Left hindlimb (tissue), 1 donor: ENCODE results near the gene TBC1D28.
"Not testable (repeated sequence)": the region's sequence is repeated elsewhere in the genome, so short reads cannot be mapped to it uniquely, and the experiment has no call there.

ENCODE experiments used
- DNase-seq: peaks from one replicate; pipeline ENCODE4 v3.0.0-alpha.2; 2018

TBC1D28 gene

DNA sequence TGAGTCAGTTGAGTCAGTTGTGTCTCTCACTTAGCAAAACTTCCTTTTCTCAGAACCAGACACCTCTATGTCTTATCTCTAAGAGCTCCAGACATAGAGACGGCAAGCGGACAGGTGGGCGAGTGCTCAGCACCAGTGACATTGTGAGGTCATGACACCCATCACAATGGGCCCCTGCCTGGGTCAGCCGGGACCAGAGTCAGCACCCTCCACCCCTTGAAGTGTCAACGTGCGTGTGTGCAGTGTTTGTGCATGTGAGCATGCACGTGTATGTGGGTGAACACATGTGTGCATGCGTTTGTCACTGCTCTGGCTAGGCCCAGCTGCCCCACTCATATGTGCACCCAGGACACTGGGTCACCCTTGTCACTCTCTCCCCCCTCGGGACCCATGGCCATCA lies at the start of gene TBC1D28:
Gene TBC1D28, minus strand, starts transcription at position 101 of the 400 bp plus-strand sequence. CDS start 3,039 bp downstream, outside the sequence.
- DNase-seq: not testable (repeated sequence)

DNA sequence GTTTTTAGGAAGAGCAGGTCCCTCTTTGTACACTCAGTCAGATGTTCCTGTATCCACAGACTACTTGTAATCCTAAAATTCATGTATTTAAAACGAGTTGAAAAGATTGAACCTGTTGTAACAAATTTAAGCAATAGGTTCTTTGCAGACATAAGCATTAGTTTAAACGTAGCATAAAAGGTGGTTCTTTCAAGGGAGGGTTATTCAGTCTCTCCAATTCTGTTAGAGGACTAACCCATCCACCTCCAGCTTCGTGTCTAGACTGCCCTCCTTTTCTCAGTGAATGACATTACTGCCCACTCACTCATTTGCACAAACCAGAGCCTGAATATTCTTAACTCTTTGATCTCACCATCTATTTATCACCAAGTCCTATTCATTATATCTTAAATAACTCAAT lies 38.5 kb upstream of the TBC1D28 start:
- not testable (repeated sequence) for DNase-seq

DNA sequence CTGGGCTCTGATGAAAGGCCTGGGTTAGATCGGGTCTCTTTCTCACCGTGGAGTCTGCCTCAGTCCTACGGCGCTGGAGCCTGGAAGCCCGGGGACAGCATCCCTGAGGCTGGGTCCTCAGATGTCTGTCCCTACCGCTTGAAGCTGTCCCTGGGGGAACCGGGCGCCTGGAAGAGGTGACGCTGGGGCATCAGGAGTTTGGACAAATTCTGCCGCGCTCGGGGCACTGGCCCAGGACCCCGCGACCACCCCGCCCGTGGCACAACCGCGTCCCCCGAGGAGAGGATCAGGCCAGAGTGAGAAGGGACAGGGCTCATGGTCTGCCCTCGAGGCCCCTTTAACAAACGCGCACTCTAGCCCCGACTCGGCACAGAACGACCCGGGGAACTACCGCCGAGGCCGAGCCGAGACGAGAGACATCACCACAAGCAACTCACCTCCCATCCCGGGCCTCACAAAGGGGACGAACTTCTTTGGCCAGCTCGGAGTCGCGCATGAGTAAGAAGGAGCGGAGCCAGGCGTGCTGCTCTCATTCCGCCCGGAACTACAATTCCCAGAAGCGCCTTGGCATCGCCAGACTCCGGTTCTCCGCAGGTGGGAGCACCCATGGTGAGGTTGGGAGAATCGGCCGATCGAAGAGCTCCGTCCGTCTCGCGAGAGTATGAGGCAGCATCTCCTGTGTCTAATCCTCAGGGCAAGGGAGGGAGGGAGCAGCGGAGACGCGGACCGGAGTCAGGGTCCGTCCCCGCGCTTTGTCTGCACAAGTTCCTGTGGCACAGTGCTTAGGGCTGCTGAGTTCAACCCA lies 37.8 kb upstream of the TBC1D28 start, which contains the start of gene FOXO3B:
Gene FOXO3B, minus strand, starts transcription at position 548 of the 805 bp plus-strand sequence. CDS start 663 bp downstream, outside the sequence.
- peak; percentile 90 for DNase-seq

DNA sequence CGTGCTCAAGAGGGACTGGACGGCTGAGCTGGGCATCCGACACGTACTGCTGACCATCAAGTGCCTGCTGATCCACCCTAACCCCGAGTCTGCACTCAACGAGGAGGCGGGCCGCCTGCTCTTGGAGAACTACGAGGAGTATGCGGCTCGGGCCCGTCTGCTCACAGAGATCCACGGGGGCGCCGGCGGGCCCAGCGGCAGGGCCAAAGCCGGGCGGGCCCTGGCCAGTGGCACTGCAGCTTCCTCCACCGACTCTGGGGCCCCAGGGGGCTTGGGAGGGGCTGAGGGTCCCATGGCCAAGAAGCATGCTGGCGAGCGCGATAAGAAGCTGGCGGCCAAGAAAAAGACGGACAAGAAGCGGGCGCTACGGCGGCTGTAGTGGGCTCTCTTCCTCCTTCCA lies 33.2 kb upstream of the TBC1D28 start:
- DNase-seq: not testable (repeated sequence)

DNA sequence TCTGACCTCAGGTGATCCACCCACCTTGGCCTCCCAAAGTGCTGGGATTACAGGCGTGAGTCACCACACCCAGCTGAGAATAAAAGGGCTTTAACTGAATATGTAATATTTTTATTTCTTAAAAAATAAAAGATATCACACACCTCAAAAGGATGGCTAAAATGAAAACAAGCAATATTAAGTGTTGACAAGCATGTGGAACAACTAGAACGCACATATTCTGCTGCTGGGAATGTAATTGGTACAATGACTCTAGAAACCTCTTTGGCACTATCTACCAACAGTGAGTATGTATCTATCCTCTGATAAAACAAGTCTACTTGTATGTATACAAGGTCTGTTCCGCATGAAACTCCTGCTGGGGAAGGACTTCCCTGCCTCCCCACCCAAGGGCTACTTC lies 32.7 kb upstream of the TBC1D28 start:
- not testable (repeated sequence) for DNase-seq

DNA sequence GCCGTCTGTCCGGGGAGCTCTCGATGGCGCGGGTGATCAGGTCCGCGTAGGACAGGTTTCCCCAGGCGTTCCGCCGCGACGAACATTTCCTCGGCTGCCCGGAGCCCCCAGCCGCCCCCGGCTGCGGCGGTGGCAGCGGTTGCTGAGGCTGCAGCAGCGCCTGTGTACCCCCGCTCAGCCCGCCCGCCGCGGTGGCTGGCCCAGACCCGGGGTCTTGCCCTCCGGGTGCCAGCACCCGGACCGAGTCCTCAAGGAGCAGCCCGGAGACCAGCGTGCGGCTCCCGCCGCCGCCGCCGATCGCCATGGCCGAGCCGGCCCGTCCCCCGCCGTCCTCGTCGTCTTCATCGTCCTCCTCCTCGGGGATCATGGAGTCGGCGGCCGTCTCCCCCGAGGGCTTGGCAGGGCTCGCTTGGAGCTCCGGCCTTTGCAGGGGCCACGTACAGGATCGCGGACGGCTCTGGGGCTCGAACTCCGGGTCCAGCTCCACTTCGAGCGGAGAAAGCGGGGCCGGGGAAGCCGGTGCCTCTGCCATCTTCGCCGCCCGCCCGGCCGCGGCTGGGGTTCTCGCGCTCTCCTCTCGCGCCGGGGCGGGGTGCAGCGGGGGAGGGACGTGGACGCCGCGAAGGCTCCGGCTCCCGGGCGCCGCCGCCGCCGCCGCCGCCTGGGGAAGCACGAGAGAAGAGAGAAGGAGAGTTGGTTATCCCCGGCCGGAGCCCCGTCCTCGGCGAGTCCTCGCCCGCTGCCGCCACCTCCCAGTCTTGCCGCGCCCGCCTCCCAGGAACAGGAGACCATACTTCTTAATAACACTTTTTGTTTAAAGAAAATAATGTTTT lies 28.4 kb upstream of the TBC1D28 start:
- not testable (repeated sequence) for DNase-seq

DNA sequence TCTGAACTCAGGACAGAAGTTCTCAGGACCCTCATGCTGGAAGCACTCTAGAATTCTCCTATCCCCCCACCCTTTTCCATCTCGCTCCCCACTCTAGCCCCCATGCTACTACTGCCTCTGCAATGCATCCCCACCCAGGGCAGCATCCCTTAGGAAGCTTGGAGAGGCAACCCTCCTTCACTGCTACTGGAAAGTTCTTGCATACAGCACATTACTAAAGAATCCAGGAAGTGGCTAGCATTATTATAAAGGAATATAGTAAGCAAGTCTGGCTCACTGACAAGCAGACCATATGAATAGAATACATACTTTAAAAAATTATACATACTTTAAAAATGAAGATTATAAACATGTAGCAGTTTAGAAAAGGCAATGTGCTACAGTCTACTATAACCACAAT lies 24.4 kb upstream of the TBC1D28 start:
- DNase-seq: not testable (repeated sequence)

DNA sequence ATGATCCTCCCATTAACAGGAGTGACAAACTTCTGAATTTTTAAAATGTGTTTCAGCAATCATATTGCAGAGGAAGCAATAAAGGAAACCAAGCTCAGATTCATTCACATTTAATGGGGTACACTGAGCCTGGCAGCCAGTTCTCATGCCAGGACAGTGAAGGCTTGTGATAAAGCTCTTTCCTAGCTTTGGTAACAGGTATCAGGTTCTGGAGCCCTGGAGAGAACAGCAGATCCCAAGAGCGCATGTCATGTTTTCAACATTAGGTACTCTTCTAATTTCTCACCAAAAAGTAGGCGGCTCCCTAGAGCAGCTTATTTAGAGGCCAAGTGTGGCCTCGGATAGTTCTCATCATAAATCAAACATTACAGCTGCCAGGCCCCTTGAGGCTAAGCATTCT lies 23.3 kb upstream of the TBC1D28 start:
- not testable (repeated sequence) for DNase-seq

DNA sequence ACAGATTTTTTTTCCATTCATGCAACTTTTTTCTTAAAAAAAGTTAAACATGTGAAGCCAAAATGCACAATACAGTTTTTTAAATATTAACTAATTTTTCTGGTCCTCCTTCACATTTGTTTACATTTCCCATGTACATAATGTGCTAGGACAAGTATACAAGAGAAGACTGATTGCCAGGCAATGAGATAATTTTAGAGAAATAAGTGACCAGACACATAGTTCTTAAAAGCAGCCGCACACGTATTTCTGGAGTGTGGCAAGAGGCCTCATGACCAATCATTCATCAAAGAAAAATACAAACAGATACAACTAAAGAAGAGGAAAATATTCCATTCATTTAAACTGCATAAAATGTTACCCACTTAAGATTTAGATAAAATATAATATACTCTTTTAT lies 22.1 kb upstream of the TBC1D28 start:
- not testable (repeated sequence) for DNase-seq

DNA sequence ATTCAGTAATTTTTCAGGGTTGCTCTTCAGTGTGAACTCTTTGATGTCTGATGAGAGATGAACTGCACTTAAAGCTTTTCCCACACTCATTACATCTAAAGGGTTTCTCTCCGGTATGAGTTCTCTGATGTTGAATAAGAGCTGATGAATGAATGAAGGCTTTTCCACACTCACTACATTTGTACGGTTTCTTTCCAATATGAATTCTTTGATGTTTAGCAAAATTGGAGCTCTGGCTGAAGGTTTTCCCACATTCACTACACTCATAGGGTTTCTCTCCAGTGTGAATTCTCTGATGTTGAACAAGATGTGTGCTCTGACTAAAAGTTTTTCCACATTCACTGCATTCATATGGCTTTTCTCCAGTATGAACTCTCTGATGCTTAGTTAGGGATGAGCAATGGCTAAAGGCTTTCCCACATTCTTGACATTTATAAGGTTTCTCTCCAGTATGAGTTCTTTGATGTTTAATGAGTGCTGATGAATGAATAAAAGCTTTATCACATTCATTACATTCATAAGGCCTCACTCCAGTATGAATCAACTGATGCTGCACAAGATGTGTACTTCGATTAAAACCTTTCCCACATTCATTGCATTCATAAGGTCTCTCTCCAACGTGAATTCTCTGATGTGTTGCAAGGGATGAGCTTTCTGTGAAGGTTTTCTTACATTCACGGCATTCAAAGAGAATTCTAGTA lies 17.9 kb upstream of the TBC1D28 start:
- DNase-seq: not testable (repeated sequence)

DNA sequence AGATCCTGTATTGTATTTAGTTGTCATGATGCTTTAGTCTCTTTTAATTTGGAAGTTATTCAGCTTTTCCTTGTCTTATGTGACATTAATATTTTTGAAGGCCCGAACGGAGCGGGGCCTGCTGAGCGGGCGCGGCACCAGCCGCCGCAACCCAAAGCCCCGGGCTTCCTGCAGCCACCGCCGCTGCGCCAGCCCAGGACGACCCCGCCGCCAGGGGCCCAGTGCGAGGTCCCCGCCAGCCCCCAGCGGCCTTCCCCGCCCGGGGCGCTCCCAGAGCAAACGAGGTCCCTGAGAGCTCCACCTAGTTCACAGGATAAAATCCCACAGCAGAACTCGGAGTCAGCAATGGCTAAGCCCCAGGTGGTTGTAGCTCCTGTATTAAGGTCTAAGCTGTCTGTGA lies 5.9 kb upstream of the TBC1D28 start:
- not testable (repeated sequence) for DNase-seq

DNA sequence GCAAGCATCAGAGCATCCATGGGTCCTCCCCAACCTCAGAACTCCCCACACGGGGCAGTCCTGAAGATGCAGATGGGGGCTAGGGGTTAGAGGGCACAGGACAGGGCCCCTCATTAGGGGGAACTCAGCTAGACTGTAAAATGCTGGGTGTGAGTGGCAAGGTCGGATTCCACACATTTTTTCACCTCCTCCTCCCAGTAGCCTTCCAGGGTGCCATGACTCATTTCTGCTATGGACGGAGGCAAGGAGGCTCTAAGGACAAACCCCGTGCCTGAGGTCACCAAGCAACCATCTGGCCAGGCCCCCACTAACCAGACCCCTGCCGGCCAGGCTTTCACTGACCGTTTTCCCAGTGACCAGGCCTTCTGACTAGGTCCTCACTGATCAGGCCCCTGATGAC lies 1.1 kb downstream of the TBC1D28 start:
- DNase-seq: not testable (repeated sequence)

DNA sequence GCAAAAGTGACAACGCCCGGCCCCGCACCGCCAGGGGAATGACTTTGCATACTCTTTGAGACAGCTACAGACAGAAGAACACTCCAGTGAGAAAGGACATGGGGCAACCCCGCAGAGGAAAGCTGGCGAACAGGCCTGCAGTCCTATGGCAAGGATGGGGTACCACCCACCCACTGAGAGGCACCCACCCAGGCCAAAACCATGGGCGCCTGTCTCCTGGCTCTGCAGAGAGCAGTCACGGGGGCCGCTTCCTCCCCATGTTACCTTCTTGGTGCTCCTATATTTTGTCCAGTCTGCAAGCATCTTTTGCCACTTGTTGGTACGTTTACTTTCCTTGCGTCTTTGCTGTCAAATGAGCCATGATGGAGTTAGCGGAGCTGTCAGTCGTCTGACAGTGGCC lies 5.8 kb downstream of the TBC1D28 start:
- DNase-seq: not testable (repeated sequence)

DNA sequence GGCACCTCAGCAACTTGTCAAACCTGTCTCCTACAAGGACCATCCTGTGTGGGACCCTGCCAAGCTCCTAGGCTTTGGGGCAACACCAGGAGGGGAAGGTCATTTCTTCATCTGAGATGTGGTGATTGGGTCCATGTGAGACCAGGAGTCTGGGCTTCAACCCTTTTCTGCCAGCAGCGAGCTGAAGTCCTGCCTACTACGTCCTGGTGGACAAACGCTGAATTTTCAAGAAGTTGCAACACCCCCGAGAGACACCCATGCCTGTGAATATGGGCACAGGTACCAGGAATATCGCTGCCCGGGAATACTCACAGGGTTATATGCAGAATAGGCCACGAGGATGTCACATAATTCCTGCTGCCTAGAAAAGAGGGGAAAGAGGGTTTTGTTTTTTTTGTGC lies 8.0 kb downstream of the TBC1D28 start:
- DNase-seq: not testable (repeated sequence)

DNA sequence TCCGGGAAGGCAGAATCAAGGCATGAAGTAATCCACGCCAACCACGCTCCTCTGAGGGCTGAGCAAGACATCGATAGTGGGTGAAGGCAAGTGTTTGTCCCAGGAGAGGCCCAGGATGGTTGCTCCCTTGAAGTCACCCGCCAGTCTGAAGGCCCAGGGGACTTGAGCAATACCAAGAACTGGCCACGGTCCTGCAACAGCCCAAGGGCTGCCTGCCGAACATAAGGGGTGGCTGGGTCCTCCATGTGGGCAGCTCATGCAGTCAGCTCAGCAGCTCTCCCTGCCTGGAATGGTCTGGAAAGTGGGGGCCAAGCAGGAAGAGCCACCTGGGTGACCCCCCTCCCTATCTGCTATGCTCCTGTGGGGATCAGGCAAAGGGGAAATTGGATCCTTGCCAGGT lies 8.4 kb downstream of the TBC1D28 start:
- DNase-seq: not testable (repeated sequence)

DNA sequence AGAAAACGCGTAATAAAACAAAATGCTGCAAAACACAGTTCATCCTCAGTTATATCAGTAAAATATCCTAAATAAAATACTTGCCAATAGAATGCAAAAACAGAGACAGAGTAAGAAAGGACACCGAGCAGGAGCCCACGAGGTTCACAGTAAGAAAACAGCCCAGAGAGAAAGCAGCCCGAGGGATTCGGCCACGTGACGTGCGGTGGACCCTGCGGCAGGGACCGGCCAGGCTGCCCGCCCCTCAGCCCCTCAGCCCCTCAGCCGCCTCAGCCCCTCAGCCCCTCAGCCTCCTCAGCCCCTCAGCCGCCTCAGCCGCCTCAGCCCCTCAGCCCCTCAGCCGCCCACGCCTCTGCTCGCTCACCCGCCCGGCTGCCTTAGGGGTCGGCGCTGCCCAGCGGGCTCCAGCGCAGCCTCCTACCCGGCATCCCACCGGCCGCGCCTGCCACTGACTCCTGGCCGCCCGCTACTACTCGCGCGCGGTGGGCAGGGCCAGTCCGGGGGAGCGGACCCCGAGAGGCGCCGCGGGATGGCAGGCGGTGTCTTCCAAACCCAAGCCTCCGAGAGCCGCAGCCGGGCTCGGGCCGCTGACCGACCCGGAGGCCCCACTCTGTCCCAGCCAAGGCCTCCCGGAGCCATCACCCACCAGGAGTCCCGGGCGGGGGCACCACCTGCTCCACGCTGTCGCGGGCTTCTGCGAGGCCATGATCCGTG lies 9.5 kb downstream of the TBC1D28 start:
- DNase-seq: not testable (repeated sequence)

DNA sequence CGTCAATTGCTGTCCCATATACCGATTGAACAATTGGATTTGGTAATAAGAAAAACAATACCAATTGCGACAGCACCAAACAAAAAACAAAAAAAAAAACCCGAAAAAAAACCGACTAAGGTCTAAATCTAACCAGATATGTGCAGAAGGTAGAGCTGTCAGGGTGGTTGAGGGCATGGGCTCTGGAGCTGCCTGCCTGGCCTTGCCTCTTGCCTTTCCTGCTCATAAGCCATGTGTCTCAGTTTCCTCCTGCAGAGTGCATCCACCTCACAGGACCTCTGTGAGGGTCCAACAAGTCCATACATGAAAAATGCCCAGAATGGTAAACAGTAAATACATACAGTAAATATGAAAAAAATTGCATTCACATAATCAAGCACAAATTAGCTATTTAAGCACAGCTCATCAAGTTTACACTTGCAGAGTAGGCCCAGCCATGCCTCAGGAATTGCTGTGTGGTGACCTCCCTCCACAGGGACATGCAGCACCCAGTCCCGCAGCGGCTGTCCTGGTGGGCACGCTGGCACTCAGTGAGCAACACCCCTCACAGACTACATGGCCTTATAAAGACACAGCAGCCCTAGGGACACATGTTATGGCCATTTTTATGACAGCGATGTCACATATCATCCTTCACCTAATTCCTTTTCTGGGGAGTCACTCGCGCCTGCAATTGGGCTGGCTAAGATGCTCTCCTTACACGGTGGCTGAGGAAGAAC lies 17.9 kb downstream of the TBC1D28 start:
- no peak for DNase-seq

DNA sequence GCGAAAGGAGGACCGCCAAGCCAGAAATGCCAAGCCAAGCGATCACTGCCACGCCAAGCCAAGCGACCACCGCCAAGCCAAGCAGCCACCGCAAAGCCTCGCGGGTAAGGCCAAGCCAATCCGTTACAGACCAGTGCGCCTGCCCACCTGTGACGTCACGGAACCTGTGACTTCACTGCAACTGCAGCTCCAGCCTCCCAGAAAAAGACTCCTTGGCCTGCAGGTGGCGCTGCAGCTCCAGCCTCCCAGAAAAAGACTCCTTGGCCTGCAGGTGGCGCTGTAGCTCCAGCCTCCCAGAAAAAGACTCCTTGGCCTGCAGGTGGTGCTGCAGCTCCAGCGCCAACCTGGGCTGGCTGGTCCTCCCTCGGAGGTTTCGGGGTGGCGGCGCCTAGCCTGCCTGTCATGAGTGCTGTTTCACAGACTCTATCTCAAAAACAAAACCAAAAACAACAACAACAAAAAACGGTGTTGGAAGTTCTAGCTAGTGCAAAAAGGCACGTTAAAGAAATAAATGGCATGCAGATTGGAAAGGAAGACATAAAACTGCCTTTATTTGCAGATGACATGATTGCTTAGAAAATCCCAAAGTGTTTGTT lies 18.6 kb downstream of the TBC1D28 start:
- peak; percentile 81 for DNase-seq

DNA sequence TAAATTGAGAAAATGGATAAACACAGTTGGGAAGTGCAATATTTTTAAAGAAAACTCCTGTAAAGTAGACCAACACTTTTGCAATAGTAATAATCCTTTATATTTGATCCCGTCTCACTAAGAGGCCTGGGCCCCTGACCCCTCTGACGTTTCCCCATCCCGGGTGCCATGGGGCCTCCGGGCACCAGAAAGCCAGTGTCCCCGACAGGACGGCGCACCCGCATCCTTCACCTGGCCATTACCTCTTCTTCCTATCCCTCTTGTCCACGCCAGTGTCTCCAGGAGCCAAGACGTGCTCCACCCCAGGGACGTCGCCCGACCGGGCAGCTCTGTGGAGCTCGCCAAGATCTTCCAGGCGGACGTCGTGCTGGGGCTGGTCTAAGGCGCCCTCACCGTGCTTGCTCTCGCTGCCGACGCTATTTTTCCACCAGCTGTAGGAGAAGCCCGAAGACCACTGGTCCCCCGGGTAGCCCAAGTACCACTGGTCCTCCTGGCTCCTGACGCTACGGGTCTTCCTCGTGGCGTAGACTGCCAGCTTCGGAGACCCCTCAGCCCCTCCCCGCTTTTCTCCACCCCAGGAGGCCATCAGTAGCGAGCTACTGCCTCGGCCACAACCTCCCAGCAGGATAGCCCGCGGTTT lies 19.2 kb downstream of the TBC1D28 start:
- DNase-seq: not testable (repeated sequence)

DNA sequence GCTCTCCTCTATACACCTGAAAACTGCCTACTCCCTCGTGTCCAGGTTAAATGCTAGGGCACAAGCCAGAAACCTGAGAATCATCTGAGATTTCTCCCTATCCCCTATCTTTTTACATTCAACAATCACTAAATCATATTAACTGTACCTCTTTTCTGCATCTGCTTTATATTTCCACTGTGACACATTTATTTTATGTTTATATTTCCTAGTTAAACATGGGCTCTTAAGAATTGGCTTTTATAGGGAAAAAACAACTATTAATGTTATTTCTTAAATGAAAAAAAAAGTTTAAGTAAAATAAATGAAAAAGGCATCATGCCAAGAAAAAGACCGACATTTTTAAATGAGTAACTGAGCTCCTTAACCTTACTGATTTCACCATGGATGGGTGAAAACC lies 26.6 kb downstream of the TBC1D28 start:
- not testable (repeated sequence) for DNase-seq

DNA sequence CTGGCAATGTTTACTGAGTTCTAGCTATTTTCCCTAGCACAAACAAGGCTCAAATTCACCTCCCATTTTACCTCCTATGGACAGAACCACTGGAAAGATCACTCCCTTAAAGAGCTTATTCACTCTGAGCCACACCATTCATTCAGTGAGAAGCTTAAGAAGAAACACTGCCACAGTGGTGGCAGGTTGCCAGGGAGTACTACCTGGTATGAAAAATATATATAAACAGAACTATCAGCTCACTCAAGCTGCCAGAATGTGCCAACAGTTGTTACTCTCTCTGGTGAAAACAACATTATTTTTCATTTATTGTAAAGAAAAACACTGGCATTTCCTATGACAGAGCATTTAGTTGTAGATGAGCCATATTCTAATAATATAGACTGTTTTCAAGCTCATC lies 31.2 kb downstream of the TBC1D28 start:
- DNase-seq: not testable (repeated sequence)
